ENCODE results near the gene ZFHX3.

Gene ZFHX3

GRCh38 chr16:72833482-72833881 is 214.4 kb downstream of the ZFHX3 start:
- DNase-seq (ENCODE audit: low read depth, low spot score): no peak

DNA sequence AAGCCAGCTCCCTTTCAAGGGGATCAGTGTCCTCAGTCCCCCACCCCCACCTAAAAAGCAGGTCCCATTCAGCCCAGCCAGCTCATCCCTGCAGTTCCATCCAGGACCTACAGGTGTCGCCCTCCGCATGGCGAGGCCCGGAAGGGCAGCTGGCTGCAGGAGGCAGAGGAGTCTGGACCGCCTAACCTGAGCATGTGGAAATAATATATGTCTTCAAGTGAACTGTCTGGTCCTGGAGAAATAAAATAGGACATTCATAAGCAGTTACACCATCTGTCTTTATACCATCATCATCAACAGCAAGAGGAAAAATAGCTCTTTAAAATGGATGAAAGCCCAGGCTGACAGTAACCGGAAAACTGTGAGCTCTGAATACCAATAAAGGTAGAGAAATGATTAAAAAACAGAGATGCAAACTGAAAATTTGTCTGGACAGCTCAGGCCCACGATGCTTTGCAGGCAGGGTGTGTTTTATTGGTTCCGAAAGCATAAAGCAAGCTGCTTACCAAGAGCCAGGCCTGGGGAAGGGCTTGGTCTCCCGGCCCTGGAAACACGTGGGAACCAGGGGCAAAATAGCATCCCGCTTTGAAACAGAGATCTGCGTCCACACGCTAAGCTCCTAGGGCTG is 215.2 kb downstream of the ZFHX3 start:
- DNase-seq (ENCODE audit: low read depth, low spot score): peak; percentile 88

GRCh38 chr16:72829846-72830775 is 217.8 kb downstream of the ZFHX3 start:
- DNase-seq (ENCODE audit: low read depth, low spot score): no peak

- DNase-seq (ENCODE audit: low read depth, low spot score): no peak
Measured at GRCh38 chr16:72827866-72828265, 220.1 kb downstream of the ZFHX3 start.

DNA sequence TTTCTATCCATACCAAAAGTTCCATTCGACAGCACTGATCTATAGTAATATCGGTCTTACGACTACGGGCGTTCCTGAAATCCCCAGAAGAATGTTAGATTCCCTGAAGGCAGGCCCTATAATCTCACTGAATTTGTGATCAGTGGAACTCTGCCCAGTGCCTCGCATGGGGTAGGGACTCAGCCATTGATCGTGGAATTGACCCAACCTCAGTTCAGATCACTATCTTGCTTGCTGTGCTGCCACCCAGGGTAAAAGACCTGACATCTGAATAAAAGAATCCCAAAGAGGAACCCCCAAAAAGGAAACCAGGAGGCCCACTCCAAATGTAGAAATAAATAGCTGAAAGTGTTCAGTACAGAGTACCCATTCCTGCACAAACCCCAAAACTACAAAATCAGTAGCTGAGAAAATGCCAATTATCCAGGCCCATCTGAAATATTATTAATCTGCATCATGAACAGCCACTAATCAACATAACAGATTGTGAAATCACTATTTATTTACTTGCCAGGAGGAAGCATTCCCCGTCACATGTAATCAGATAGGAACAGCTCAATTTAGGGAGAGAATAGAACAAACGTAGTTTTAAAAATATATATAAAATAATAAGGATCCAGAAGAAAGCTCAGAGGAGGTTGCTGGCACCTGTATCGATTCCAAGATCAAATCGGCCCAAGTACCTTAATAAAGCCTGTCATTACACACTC is 221.9 kb downstream of the ZFHX3 start:
- DNase-seq (ENCODE audit: low read depth, low spot score): no peak

DNA sequence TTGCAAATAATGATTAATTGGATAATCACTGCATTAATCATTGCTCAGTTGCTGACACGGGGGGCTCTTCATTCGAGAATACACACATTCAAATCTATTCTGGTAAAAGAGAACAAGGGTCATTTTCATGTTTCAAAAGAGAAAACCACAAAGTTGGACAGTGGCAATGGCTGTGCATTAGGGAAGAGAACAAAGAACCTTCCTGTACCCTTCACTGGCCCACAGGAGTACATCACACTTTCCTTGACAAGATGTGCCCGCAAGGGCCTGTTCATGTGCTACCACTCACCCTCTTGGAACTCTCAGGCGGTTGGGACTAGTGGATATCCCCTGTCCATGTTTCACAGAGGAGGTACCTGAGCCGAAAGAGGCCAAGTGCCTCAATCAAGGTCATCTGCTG is 223.2 kb downstream of the ZFHX3 start:
- DNase-seq (ENCODE audit: low read depth, low spot score): no peak

DNA sequence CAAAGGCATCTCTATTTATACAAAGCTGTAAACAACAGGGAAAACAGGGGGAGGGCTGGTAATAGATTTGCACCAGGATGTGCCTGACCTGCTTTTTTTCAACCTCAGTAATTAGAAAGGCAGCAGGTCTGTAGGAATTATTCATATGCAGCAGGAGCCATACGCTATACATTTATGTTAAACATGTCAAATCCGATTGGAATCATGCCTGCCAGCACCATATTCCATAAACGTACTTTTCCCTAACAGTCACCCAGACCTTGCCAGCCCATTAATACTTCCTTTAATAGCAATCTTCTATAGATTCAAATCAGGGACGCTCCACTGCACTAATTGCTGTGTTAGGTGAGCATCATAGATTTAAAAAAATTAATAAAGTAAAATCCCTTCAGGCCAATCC is 223.9 kb downstream of the ZFHX3 start:
- no peak for DNase-seq (ENCODE audit: low read depth, low spot score)

DNA sequence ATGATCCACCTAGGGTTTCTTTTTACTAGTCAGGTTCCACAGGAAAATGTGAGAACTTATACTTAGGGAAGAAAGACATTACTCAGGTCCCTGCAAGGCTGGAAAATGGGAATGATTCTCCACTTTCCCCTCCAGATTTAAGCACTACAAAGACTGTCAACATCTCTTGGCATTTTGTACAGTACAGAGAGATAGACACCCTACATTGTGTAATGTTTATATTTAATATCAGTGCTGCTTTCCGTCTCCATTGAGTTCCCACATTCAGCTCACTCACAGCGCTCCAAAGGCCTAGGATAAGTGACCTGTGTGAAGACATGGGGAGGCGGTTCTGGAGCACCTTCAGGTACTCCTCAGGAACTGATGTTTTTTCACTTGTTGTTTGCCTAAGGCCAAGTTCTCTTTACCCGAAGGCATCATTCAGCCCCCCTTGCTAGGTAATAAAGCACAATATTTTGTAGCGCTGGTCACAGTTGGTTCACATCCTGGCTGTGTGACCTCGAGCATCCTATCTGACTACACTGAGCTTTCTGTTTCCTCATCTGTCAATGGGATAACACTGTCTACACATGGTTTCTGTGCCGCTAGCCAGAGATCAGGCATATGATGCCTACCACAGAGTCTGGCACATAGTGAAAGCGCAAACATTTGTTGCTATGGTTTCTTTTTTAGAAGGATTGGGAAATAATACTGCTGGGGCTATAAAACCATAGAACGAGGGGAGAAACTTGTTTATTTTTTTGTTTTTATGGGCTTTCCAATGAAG is 226.6 kb downstream of the ZFHX3 start:
- no peak for DNase-seq (ENCODE audit: low read depth, low spot score)

GRCh38 chr16:72819345-72819744 is 228.6 kb downstream of the ZFHX3 start:
- peak; percentile 82 for DNase-seq (ENCODE audit: low read depth, low spot score)

DNA sequence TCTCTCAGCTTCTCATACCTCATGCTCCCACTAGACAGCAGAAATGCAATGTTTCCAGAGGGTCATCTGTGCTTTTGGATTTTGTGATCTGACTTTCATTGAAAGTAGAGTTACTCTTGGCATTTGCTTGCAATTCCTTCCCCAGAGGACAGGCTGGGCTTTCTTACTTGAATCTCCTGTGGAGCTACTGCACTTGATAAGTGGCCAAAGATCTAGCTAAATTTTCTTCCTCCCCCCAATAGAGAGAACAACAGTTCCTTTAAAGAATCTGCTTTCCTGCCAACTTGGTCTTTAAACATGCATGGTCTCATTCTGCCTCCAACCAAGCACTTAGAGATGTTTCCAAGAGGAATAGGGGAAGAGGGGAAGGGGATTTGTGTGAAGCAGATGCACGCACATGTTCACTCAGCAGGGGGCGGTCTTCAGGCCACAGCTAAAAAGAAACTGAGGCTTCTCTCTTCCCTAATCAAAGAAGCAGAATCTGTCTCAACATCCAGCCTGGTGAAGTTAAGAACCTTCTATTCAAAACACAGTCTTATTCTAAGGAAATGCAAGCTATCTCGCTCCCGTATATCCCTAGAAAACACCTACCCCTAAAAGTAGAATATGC is 229.6 kb downstream of the ZFHX3 start:
- DNase-seq (ENCODE audit: low read depth, low spot score): peak; percentile 71

DNA sequence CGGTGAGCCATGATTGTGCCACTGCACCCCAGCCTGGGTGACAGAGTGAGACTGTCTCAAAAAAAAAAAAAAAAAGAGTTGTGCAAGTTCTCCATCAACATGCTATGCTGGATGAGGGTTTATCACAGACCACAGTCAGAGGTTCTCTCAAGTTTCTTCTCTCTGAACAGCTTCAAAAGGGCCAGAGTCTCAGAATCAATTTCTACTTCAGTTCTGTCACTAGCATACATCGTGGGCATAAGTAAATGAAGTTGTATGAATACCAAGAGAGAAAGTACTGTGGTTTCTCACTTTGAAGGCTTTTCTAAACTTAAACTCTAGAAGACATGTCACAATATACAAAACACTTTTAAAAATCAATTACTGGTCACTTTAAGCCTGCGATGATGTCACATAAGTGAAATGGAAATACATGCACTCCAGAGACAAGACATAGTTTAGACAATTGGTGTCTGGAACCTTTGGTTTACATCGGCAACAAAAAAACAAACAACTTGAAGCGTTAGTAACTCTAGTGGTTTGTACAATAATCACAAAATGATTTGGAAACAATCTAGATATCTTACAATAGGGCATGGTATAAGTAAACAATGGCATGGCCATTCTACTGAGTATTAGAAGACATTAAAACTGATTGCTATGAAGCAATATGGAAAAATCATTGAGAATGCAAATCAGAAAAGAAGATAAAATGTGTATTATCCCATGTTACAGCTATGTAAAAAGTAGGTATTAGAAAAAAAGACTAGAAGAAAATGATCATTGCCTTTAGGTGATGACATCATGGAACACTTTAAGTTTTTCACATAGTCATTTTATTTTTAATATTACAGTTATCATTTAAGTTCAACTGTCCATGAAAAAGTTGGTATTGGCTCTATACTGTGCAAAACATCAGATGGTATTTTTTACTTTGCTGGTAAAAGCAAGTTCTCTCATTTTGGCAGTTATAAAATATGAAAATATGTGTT is 232.3 kb downstream of the ZFHX3 start:
- DNase-seq (ENCODE audit: low read depth, low spot score): no peak

- DNase-seq (ENCODE audit: low read depth, low spot score): no peak
Measured at GRCh38 chr16:72814226-72814625, 233.7 kb downstream of the ZFHX3 start.

DNA sequence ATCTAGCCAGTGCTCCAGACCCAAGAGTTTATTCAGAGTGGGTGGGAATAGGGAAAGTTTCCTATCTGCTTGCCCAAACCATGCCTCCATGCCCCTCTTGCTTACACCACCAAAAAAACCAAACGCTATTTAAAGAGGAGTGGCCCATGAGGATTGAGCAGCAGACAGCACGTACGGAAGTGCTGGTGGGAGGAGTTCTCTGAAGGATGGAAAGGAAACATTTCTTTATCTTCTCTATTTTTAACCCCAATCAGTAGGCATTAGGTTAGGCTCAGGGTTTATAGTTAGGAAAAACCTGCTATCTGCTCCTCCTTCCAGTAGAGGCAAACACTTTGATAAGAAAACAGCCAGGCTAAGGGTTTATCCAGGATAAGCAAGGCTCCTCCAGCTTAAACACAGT is 235.3 kb downstream of the ZFHX3 start:
- DNase-seq (ENCODE audit: low read depth, low spot score): no peak

DNA sequence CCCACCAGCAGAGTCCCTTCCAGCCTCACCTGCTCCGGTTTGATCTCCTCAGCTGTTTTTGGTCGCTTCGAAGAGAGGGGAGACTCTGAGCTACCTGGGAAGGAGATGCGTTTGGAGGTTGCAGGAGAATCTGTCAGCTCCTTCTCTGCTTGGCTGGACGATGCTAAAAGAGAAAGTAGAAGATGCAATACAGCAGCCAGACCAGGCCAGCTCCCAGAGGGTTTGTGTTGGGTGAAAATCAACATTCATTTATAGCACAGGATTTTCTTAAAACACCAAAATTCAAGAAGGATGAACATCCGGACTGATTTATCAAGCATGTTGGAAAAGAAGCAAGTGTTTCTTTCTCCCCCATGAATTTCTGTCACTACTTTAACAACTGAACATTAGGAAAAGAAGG is 236.1 kb downstream of the ZFHX3 start:
- DNase-seq (ENCODE audit: low read depth, low spot score): no peak

- DNase-seq (ENCODE audit: low read depth, low spot score): no peak
Measured at GRCh38 chr16:72811188-72811720, 236.7 kb downstream of the ZFHX3 start.

GRCh38 chr16:72810480-72810879 is 237.4 kb downstream of the ZFHX3 start:
- DNase-seq (ENCODE audit: low read depth, low spot score): no peak

DNA sequence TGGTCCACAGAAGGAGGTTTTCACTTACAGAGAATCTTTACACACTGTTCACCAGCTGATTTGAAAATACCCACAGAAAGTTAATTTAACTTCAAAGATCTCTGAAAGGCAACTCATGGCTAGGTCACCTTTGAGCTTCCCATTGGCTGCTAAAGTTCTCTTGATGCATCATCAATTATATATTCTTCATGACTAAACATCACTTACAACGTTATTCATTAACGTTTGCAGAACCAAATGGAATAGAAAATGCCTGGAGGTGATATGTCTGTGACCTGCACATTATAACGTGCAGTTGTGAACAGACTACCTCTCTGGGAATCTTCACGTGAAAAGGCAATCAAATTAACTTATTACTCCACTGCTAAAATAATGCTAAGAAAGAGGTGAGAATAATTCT is 238.5 kb downstream of the ZFHX3 start:
- no peak for DNase-seq (ENCODE audit: low read depth, low spot score)

DNA sequence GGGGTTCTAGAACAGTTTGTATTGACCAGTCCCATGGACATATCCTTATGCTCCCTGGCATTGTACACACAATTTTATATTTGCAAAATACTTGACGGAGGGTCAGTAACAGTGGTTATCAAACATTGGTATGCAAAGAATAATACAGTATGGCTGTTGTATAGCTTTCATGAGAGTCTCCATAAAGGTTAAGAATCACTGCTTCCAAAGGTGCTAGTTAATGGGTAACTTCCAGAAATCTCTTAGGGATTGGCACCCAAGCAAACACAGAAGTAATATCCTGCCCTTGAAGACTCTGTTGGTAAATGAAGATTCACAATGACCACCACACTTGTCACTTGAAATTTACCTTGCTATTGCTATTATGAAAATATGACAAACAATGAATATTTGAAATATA is 239.2 kb downstream of the ZFHX3 start:
- no peak for DNase-seq (ENCODE audit: low read depth, low spot score)

DNA sequence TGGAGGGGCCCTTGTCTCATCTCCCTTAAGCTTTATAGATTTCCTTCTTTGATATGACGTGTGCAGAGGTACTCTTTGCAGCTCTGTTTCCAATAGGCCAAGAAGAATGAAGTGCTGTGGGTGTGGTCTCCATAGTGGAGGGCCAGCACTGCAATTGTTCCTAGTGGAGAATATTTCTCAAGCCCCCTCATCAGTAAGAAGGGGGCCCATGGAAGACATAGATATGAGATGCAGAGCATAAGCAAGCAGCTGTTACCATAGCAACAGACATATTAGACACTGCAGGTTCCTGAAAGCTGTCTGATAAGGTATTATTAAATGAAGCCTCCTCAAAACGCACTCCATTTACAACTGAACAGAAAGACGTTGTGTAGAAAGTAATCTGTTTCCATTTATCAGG is 240.7 kb downstream of the ZFHX3 start:
- DNase-seq (ENCODE audit: low read depth, low spot score): no peak

DNA sequence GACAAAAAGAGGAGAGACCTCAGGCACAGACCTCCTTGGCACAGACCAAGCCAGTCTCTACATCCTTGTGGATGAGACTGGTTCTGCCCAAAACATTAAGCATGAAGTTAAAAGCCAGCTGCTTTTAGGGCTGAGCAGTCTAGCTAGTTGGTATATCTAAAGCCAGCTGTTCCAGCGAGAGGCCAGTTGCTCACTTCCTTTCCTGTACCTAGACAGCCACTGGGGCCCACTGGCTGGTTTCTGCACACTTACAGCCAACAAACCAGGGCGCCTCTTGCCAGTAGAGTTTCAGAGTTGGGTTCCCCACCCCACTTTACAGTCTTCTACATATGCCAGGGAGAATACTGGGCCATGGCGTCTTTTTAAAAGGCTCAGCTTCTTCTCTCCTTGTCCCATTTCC is 242.4 kb downstream of the ZFHX3 start:
- DNase-seq (ENCODE audit: low read depth, low spot score): no peak

Measured in astrocyte of the hippocampus (primary cell).